Measurements from ENCODE around the gene AFAP1.

The AFAP1 gene

DNA sequence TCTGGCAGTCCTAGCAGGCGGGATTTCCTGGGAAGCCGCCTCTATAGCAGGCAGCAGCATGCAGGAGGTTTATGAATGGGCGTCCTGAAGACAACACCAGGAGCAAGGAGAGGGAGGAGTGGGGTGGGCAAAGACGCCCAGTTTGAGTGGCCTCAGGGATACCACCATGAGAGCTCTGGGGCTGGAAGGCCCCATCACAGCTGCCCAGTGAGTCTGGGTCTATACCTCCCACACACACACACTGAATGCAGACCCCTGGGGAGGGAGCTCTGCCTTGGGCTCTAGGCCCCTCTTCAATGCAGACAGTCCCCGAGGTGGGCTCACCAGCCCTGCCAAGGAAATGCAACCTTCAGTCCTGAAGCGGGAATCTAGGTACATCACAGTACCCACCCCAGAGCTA is 98.6 kb downstream of the AFAP1 start:
- DNase-seq (ENCODE audit: low spot score): no peak

DNA sequence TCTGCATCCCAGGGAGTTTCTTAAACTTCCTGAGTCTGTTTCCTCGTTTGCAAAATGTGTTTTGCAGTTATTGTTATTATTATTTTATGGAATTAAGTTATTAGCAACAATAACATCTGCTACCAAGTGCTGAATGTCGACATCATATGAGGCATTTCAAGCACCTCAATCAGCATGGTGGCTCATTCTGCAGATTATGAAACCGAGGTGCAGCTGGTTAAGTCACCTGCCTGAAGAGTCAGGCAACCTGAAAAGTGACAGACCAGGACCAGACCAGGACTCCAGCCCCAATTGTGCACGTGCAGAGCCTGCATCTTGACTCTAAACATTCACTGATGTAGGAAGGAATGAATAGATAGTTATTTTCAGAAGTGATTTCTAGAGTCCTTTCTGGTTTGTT is 99.8 kb downstream of the AFAP1 start:
- no peak for DNase-seq (ENCODE audit: low spot score)

DNA sequence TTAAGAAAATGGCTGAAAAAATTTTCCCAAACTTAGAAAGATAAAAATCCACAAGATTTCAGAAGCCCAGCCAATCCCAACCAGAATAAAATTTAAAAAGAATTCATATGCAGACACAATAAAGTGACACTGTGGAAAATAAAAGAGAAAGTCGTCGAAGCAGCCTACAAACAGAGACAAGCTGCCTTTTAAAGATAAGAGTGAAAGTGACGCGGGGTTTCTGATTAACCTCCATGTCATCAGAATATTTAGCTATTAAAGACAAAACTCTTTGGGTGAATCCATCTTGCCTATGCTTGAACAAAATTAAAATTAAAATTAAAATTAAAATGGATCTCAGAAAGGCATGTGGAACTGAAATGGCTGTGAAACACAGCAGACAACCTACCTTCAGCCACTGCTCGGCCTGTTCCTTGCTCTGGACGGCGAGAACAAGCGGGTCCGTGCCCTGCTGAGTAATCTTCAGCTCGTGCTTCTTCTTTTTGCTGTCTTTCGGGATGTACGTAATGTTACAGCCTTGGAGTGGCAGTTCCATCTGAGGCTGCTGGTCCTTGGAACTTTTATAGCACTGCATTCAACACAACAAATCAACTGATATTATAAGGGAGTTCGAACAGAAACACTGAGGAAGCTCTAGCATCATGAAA is 101.4 kb downstream of the AFAP1 start:
- no peak for DNase-seq (ENCODE audit: low spot score)

DNA sequence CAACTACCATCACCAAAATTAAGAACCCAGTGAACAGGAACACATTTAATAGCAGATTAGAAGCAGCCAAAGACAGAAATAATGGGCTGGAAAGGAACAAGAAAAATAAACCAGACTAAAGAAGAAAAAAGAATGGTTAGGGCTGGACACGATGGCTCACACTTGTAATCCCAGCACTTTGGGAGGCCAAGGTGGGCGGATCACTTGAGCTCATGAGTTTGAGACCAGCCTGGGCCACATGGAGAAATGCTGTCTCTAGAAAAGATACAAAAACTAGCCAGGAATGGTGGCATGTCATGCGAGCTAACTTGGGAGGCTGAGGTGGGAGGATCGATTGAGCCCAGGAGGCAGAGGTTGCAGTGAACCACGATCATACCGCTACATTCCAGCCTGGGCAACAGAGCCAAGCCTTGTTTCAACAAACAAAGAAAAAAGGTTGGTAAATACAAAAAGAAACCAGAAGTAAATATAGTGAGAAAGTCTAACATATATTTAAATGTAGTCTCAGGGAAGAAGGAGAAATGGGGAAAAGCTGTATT is 102.0 kb downstream of the AFAP1 start:
- DNase-seq (ENCODE audit: low spot score): no peak

DNA sequence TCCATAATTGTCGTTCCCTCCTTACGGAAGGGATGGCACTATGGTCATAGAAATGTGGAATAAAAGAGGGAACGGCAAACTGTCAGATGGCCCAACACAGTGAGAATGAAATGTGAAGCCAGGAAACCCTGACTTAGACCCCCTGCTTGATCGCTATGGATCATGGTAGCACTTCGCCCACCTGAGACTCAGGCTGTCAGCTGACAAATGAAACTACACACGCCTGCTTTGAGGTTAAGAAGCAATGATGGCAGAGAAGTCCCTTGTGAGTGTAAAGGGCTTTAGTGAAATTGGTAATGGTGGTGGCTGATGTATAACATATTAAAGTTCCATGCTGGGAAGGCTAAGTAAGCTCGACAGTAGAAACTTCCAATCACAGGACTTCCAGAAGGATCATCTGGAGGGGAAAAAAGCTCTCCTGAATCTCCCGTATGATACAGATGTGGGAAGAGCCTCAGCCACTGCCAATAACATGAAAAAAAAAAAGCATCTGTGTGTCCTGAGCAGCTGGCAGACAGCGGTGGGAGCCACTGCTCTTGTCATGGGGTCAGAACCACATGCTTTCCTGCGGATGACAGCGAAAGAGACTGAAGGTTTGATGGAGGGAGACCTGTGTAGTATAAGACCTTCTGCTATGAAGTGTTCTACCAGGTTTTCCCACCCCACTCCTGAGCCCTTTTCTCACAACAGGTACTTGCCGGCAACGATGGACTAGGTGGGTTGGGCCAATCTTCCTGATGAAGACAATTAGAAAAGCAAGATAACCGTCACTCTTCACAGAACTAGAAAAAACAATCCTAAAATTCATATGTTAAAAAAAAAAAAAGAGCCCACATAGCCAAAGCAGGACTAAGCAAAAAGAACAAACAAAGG is 107.6 kb downstream of the AFAP1 start:
- no peak for DNase-seq (ENCODE audit: low spot score)

DNA sequence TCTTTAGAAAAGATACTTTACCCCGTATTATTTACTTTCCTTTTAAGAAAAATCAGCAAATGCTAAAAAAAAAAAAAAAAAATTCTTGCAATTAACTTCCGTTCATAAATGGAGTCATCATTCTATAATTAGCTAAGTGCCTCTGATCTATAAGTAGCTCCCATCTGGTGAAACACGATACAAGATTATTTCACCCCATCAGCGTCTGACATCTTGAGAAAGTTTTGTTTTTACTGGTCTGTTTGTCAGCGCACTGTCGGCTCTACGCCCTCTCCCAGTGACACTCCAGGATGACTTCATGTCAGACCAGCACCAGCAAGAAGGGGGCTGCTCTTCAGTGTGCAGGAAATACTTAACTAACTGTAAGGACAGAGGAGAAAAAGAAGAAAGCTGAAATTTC is 108.3 kb downstream of the AFAP1 start:
- DNase-seq (ENCODE audit: low spot score): peak; percentile 74

DNA sequence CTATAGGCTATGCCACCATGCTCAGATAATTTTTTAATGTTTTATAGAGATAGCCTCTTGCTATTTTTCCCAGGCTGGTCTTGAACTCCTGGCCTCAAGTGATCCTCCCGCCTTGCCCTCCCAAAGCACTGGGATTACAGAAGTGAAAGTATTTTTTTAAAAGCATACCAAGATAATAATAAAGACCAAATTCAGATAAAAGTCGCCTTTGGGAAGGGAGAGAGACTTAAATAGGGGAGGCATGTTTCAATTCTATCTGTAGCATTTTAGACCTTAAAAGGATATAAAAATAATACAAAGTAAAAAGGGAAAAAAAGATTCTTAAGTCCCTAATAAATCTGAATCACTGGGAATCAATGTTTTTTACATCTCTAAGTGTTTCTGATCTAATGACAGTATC is 108.9 kb downstream of the AFAP1 start:
- DNase-seq (ENCODE audit: low spot score): no peak

DNA sequence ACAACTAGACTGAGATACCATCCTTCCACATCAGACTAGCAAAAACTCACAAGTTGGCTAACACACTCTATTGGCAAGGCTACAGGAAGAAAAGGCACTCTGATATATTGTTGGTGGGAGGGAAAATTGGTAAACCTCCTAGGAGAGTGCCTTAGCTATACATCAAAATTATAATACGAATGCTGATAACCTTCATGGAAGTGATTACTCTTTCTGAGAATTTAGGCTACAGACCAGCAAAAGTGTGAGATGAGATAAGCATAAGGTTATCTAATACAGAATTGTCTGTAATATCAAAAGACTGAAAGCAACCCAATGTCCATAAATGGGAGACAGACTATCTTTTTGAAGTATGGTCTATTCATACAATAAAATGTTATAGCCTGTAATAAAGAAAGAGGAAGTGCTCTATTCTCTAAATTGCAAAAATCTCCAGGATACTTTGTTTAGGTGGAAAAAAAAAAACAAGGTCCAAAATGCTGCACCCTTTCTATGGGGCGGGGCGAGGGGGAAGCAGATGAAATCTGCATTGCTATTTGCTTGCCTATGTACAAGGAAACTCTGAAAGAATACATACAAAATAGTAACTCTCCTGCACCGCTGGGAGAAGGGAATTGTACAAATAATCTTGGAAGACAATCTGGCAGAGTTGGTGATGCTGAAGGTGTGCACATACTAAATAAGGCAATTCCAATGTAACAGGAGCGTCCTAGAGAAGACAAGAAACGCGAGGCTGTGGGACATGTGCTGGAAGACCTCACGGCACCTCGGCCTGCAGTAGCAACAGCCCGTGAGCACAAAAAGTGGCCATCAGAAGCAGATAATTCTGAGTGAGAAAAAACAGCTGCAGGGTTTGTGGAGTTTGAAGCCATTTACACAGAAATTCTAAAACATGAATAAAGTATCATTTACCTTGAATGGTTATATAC is 109.7 kb downstream of the AFAP1 start:
- peak; percentile 41 for DNase-seq (ENCODE audit: low spot score)

DNA sequence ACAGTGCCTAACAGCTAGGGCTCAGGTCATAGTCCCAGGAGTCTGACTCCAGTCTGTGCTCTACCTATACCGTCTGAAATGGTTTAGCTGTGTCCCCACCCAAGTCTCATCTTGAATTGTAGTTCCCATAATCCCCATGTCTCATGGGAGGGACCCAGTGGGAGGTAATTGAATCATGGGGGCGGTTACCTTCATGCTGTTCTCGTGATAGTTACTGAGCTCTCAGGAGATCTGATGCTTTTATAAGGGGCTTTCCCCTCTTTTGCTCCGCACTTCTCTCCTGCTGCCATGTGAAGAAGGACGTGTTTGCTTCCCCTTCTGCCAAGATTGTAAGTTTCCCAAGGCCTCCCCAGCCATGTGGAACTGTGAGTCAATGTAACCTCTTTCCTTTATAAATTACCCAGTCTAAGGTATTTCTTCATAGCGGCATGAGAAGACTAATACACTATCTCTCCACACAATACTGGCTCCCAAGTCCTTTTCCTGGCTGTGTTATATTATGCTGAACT is 110.8 kb downstream of the AFAP1 start:
- DNase-seq (ENCODE audit: low spot score): no peak

DNA sequence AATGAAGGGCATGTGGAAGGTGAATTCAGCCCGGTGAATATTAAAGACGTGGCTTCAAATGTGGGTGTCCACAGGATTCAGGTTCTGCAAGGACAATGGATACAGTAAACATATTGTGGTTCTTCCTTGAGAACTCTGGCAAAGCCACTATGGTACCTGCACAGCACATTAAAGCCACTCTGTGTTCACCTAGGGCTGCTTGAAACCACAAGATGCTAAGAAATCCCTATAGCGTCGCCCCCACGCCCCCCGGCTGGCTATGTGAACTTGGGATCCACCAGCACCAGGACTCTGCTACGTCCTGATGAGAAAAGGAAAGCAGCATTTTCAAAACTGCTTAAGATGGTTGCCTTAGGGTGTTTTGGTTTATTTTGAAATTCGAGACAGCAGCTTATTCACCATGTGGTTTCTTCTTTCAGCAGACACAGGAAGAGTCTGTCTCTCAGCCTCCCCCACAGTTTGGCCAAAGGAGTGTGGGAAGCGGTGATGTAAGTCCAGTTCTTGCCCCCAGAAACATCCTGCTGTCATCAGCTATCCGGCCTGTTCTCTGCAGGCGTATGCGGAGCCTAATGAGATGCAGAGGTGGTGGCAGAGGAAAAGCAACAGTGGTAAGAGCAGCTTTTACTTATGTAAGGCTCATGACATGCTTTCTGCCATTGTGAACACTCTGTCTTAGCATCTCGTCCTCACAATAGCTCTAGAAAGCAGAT is 111.5 kb downstream of the AFAP1 start:
- DNase-seq (ENCODE audit: low spot score): peak; percentile 67

DNA sequence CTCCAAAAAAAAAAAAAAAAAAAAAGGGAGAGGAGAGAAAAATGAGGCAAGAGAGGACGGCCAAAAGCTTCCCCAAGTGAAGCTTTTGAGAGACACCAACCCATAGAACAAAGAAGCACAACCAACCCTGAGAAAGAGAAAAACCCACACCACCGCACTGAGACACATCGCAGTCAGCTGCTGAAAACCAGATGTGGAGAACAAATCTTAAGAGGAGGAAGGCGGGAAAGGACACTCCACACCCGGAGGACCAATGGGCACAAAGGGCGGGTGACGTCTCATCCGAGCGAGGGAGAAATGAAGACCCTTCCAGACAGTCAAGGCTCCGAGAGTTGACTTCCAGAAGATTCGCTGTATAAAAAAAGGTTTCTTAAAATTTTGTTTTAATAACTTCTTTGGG is 112.1 kb downstream of the AFAP1 start:
- DNase-seq (ENCODE audit: low spot score): no peak

DNA sequence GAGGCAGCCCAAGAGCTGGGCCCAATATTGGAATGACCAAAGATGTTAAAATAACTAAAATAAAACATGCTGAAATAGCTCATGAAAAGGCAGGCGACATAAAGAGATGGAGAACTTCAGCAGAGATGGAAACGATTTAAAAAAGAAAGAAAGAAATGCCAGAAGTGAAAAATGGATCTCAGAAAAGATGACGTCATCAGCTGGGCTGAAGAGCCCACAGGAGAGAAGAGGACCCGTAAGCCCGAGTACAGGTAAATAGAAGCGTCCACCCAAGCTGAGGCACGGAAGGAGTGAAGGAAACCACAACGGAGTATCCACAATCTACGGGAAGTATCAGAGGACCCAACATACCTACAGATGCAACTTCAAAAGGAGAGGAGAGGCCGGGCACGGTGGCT is 112.8 kb downstream of the AFAP1 start:
- no peak for DNase-seq (ENCODE audit: low spot score)

DNA sequence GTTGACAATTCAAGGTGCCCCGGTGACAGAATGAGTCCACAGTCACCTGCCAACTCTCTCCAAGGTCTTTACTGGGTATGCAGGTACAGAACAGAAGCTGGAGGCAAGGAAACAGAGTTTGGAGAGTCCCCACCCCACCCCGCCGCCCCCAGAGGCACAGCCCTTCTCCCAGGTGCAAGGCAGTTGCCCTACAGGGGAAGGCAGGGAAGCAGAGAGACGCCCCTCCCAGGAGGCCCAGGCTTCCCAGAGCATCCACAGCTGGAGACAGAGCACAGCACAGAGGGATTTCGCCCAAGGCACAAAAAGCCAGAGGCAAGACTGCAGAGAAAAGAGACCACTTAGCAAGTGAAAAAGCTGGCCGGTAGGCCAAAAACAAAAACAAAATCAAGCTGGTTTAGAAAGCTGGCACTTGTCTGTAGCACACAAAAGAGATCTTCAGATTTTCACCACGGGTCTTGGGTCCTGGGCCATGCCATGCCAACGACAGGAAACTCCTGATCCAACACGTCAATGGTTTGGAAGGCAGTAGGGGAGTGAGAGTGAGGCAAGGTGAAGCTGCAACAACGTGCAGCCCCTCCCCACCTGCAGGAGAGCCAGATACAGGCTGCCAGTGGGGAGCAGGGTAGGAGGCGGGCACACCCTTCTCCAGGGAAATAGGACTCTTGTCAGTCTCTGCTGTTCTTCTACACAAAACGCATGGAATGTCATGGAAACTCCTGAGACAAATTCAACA is 113.3 kb downstream of the AFAP1 start:
- no peak for DNase-seq (ENCODE audit: low spot score)

DNA sequence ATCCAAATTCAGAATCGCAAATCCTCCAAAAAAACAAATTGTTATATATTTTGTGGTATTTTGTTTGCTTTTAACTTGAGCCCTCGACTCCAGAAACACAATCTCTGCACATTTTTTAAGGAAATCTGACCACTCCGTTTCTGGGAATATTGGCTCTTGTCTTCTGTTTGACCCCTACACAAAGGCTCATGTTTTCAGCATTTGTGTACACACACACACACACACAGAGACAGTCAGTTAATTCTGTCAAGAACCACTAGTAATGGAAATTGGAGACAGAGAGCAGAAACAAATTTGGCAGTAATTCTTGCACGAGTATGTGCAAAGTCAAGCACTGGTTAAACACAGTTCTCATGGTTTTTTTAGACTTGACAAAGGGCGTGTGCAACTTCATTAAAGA is 115.4 kb downstream of the AFAP1 start:
- DNase-seq (ENCODE audit: low spot score): no peak

DNA sequence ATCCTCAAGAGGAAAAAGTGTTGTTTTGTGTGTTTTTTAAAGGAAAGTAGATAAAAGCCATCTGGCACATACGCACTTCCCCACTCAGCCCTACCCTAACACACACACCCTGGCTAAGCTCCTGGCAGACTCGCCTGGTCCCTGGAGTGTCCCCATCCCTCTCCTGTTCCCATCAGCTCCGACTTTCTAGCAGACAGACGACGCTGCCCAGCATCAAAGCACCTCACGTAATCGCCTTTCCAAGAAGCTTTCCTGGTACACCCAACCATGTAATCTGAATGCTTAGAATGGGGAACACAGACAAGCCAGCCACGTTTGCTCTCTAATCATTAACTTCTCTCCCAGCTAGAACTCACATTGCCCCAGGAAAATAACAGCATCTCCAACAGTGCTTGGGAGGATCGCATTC is 116.2 kb downstream of the AFAP1 start:
- no peak for DNase-seq (ENCODE audit: low spot score)

DNA sequence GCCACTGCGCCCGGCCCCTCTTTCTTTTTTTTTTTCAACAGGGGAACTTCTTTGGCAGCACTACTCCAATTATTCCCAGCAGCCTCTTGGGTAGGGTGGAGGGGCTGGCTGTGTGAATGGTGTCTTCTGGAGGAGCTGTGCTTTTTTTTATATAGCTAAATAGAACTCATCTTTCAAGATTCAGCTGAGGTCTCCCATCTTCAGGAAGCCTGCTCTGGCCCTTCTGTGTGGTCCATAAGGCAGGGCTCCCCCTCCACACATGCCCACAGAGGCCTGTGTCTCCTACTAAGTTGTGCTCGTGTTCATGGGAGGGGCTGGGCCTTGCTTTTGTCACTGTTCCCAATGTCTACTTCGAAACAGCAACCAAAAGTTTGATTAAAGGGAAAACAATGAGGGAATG is 116.8 kb downstream of the AFAP1 start:
- DNase-seq (ENCODE audit: low spot score): no peak

DNA sequence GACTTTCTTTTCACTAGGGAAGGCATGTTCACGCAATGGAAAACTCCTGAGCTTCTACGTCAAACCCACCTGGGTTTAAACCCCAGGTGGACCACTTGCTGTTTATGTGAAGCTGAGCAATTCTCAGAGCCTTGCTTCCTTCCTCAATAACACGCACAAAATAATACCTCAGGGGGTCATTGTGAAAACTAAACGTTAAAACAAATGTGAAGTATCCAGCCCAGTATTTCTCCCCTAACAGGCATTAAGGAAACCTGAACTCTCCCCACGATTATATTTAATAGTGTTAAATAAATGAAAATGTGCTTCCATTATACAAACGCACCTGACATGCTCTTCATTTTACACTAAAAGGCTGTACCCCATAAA is 117.5 kb downstream of the AFAP1 start:
- no peak for DNase-seq (ENCODE audit: low spot score)

DNA sequence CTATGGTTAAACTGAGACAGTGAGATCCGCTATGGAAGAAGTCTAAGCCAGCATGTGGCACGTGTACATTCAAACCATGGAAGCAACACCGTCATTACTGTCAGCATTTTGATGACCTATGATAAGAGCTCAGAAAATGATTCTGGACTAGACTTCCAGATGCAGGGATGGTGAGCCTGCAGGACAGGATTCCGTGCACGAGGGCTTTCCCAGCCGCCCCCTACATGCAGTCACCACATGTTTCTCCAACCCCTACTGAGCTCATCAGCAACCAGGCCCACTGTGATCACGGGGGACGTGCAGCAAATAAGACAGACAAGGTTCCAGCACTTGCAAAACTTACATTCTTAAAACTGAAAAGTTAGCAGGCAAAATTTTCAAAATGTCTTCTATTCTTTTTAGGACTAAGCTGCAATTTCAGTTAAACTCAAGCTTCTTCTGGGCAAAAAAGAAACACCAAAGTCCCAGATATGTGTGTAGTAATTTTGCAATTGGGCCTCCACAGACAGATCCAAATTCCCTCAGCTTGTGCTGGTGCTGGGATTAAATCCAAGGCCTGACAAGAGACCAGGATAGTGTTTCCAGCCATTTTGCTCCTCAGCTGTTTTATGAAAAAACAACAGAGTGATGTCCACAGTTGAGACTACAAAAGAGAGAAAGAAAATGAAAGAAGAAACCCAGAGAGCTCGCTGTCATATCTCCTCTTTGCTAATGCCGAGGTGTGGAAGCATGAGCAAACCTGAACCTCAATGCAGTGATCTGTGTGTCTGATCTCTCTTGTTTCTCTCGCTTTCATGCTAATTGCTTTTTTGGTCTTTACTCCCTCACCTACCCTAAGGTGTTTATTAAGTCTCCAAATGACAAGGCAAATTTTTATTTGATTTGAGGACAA is 118.2 kb downstream of the AFAP1 start:
- DNase-seq (ENCODE audit: low spot score): no peak

DNA sequence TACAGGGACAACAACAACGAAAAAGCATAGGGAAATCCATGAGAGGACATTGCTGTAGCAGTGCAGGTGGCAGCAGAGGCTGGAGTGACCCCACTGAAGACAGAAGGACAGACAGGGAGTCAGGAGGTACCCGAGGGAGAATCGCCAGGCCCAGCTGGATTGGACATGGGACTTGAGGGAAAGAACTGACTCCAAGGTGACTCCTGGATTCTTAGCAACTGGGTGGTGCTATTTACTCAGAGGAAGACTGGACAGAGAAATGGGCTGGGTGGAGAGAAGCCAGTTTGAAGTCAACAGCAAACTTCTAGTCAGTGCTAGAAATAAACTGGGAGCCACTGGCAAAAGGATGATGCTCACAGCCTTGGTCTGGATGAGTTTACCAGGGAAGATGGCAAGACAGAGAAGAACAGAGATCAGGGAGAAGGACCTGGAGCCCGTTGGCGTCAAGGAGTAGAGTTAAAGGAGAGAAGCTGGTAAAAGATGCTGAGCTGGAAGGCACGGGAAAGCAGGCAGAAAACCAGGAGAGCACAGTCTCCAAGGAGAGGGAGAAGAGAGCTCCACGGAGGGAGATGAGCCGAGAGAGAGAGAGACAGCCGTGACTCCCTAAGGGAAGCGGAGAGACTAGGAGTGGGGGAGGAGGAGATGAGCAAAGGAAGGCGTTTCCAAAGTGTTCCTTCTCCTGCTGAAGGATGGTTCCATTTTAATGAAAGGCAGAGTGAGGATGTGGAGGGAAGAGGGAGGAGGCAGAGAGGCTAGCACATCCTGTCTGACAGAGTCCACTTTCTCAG is 119.4 kb downstream of the AFAP1 start:
- DNase-seq (ENCODE audit: low spot score): no peak
